Large intestine (tissue), 3 donors: Measurements from ENCODE around the gene RIMBP2. TPM values are rescaled to one million over a fixed set of nuclear protein-coding genes. Genes with fewer than 3 reads are reported as not detected.

Experiments
- DNase-seq, 2 donors: peaks; one replicate each; pipeline versions ENCODE4 v3.0.0 to v3.0.0-alpha.2; 2013
- H3K27ac ChIP-seq: one replicate; pipeline ENCODE4 v1.5.1; 2013; ENCODE audit warnings: low read length
- H3K27me3 ChIP-seq: 2 replicates; pipeline ENCODE4 v1.6.1; 2013; ENCODE audit warnings: low read length; ENCODE audit not compliant: control insufficient read depth, insufficient read depth
- H3K36me3 ChIP-seq: 2 replicates; pipeline ENCODE4 v1.6.1; 2013; ENCODE audit warnings: low read length; ENCODE audit not compliant: control insufficient read depth, insufficient read depth
- H3K4me1 ChIP-seq: one replicate; pipeline ENCODE4 v1.6.1; 2013; ENCODE audit warnings: low read length; ENCODE audit not compliant: control insufficient read depth, insufficient read depth
- H3K4me3 ChIP-seq: one replicate; pipeline ENCODE4 v1.5.1; 2013; ENCODE audit warnings: low read length
- H3K9me3 ChIP-seq: one replicate; pipeline ENCODE4 v1.6.1; 2013; ENCODE audit warnings: mild to moderate bottlenecking, low read depth, low read length, moderate library complexity; ENCODE audit not compliant: control insufficient read depth
- WGBS: methylation state at CpG from one replicate; pipeline ENCODE4 v1.1.5; 2013; ENCODE audit warnings: low lambda C conversion rate; ENCODE audit not compliant: insufficient coverage; 5-methylcytosine and 5-hydroxymethylcytosine counted together
- polyA plus RNA-seq: library from polyadenylated mRNA; unstranded; fragments of 120-200 nt; gene quantifications from one replicate; pipeline ENCODE4 v1.2.1, GENCODE V29; 2013

The RIMBP2 gene
- polyA plus RNA-seq, 1 donor: 22.7 TPM

- WGBS: no CpG with 5 or more reads among the region's 28 CpGs
- Histone ChIP-seq H3K9me3 (no peaks in the 10 kb centered on the region), H3K4me3 (no peak overlapping the region), H3K36me3 (no peaks in the 10 kb centered on the region), H3K4me1 (no peaks in the 10 kb centered on the region), H3K27ac (no peak overlapping the region), H3K27me3 (no peaks in the 10 kb centered on the region)
- no peak for DNase-seq
These were observed 255.3 kb downstream of the RIMBP2 start for GRCh38 chr12:130460611-130461446.

GRCh38 chr12:130459916-130460315 is 256.2 kb downstream of the RIMBP2 start:
- H3K27me3 ChIP-seq: no peaks in the 10 kb centered on the region
- no CpG with 5 or more reads among the region's 11 CpGs for WGBS

GRCh38 chr12:130458341-130458740 is 257.8 kb downstream of the RIMBP2 start:
- no peak for DNase-seq
- Histone ChIP-seq H3K27me3 (no peaks in the 10 kb centered on the region), H3K4me3 (no peak overlapping the region), H3K4me1 (no peaks in the 10 kb centered on the region), H3K27ac (no peak overlapping the region), H3K36me3 (no peaks in the 10 kb centered on the region), H3K9me3 (no peaks in the 10 kb centered on the region)
- WGBS: no CpG with 5 or more reads among the region's 12 CpGs

More at GRCh38 chr12:130459916-130460315, 256.2 kb downstream of the RIMBP2 start:
- H3K4me1 ChIP-seq: no peaks in the 10 kb centered on the region
- no peak for DNase-seq
- no peak overlapping the region for H3K27ac ChIP-seq
- H3K4me3 ChIP-seq: no peak overlapping the region
- no peaks in the 10 kb centered on the region for H3K9me3 ChIP-seq
- H3K36me3 ChIP-seq: no peaks in the 10 kb centered on the region

GRCh38 chr12:130457215-130457614 is 258.9 kb downstream of the RIMBP2 start:
- Histone ChIP-seq H3K36me3 (no peaks in the 10 kb centered on the region), H3K27me3 (no peaks in the 10 kb centered on the region), H3K9me3 (no peaks in the 10 kb centered on the region), H3K4me1 (no peaks in the 10 kb centered on the region), H3K27ac (no peak overlapping the region), H3K4me3 (no peak overlapping the region)
- WGBS: no CpG with 5 or more reads among the region's 9 CpGs
- DNase-seq: no peak

GRCh38 chr12:130456375-130457199 is 259.5 kb downstream of the RIMBP2 start:
- no peaks in the 10 kb centered on the region for H3K9me3 ChIP-seq
- no peaks in the 10 kb centered on the region for H3K36me3 ChIP-seq
- H3K4me3 ChIP-seq: no peak overlapping the region
- H3K4me1 ChIP-seq: no peaks in the 10 kb centered on the region
- no peak overlapping the region for H3K27ac ChIP-seq
- H3K27me3 ChIP-seq: no peaks in the 10 kb centered on the region
- WGBS: no CpG with 5 or more reads among the region's 28 CpGs
- no peak for DNase-seq

- DNase-seq: no peak
- Histone ChIP-seq H3K9me3 (no peaks in the 10 kb centered on the region), H3K4me3 (no peak overlapping the region), H3K27me3 (no peaks in the 10 kb centered on the region), H3K36me3 (no peaks in the 10 kb centered on the region), H3K4me1 (no peaks in the 10 kb centered on the region), H3K27ac (no peak overlapping the region)
- no CpG with 5 or more reads among the region's 19 CpGs for WGBS
These were observed 260.9 kb downstream of the RIMBP2 start for GRCh38 chr12:130455161-130455560.

GRCh38 chr12:130454296-130454695 is 261.8 kb downstream of the RIMBP2 start:
- DNase-seq: no peak
- no CpG with 5 or more reads among the region's 9 CpGs for WGBS
- no peak overlapping the region for H3K27ac ChIP-seq
- H3K4me3 ChIP-seq: no peak overlapping the region
- no peaks in the 10 kb centered on the region for H3K27me3 ChIP-seq
- H3K4me1 ChIP-seq: no peaks in the 10 kb centered on the region
- H3K36me3 ChIP-seq: no peaks in the 10 kb centered on the region
- no peaks in the 10 kb centered on the region for H3K9me3 ChIP-seq

GRCh38 chr12:130452546-130452945 is 263.6 kb downstream of the RIMBP2 start:
- Histone ChIP-seq H3K4me1 (no peaks in the 10 kb centered on the region), H3K9me3 (no peaks in the 10 kb centered on the region), H3K36me3 (no peaks in the 10 kb centered on the region), H3K27me3 (no peaks in the 10 kb centered on the region), H3K27ac (no peak overlapping the region), H3K4me3 (no peak overlapping the region)
- no peak for DNase-seq
- no CpG with 5 or more reads among the region's 10 CpGs for WGBS

GRCh38 chr12:130451001-130451930 is 264.8 kb downstream of the RIMBP2 start:
- WGBS: 67% methylated on average over 2 of the region's 41 CpGs
- H3K4me1 ChIP-seq: no peaks in the 10 kb centered on the region
- no peaks in the 10 kb centered on the region for H3K36me3 ChIP-seq
- no peak overlapping the region for H3K27ac ChIP-seq
- no peak overlapping the region for H3K4me3 ChIP-seq
- no peaks in the 10 kb centered on the region for H3K9me3 ChIP-seq
- DNase-seq: no peak
- no peaks in the 10 kb centered on the region for H3K27me3 ChIP-seq

- DNase-seq: no peak
- Histone ChIP-seq H3K9me3 (no peaks in the 10 kb centered on the region), H3K27ac (no peak overlapping the region), H3K27me3 (no peaks in the 10 kb centered on the region), H3K36me3 (no peaks in the 10 kb centered on the region), H3K4me3 (no peak overlapping the region), H3K4me1 (no peaks in the 10 kb centered on the region)
- no CpG with 5 or more reads among the region's 18 CpGs for WGBS
These were observed 266.8 kb downstream of the RIMBP2 start for GRCh38 chr12:130449291-130449690.
